Psoas muscle (tissue), 8 donors: ENCODE results near the gene TAGLN. TPM values are rescaled to one million over a fixed set of nuclear protein-coding genes. Genes with fewer than 3 reads are reported as not detected.

Experiments
- ATAC-seq, 4 donors: fragments of 200-7000 bp; cut with Tn5 transposase; one replicate each; pipeline ENCODE4 v1.9.1; 2020; ENCODE audit warnings: moderate library complexity in 3 of 4, mild to moderate bottlenecking in 2 of 4
- DNase-seq, 2 donors: peaks; one replicate each; pipeline ENCODE4 v3.0.0-alpha.2; 2020
- H3K27ac ChIP-seq: fragments of 200-600 bp; one replicate; pipeline ENCODE4 v1.8.0; 2022
- H3K27me3 ChIP-seq, 3 donors: fragments of 200-600 bp in 1 of 3; one replicate each; pipeline versions ENCODE4 v1.6.1 to v1.8.0; 2013 to 2022; ENCODE audit warnings: low read length in 2 of 3, mild to moderate bottlenecking in 2 of 3, moderate library complexity in 1 of 3; ENCODE audit not compliant: insufficient read depth in 3 of 3
- H3K36me3 ChIP-seq, 2 donors: fragments of 200-600 bp in 1 of 2; one replicate each; pipeline versions ENCODE4 v1.6.1 to v1.8.0; 2013 to 2022; ENCODE audit warnings: low read depth in 1 of 2, mild to moderate bottlenecking in 1 of 2, moderate library complexity in 1 of 2; ENCODE audit not compliant: insufficient read depth in 1 of 2
- H3K4me1 ChIP-seq: fragments of 200-600 bp; one replicate; pipeline ENCODE4 v1.8.0; 2022
- H3K4me3 ChIP-seq: fragments of 200-600 bp; one replicate; pipeline ENCODE4 v1.8.0; 2022; ENCODE audit warnings: mild to moderate bottlenecking
- H3K9me3 ChIP-seq: fragments of 200-600 bp; one replicate; pipeline ENCODE4 v1.8.0; 2022
- CTCF ChIP-seq: fragments of 200-600 bp; IDR thresholded peaks from one replicate; pipeline ENCODE4 v1.8.0; 2022; ENCODE audit warnings: antibody characterized with exemption
- WGBS, 3 donors: extraction: QIAGEN DNeasy Blood & Tissue Kit; methylation state at CpG; one replicate each; pipeline versions ENCODE4 v1.1.6 to v1.1.7; 2013; 5-methylcytosine and 5-hydroxymethylcytosine counted together
- intact Hi-C, 2 donors: fragments of 100-400 bp; cut with DNase I; formaldehyde crosslinking; loops; one replicate each; pipeline versions ENCODE4 v1.11.0 to v1.14.2; 2022
- polyA plus RNA-seq, 3 donors: library from polyadenylated mRNA; stranded (reverse); fragments of 200-250 nt; gene quantifications; one replicate each; pipeline ENCODE4 v1.2.3, GENCODE V29; 2013
- total RNA-seq, 4 donors: library from RNA; stranded (reverse); fragmentation: NEBNext Ultra II Directional in 2 of 4; extraction: Animal tissue kit (Norgen Biotek cat#: 25700) in 2 of 4; gene quantifications; one replicate each; pipeline versions ENCODE4 v1.2.1 to v1.2.4, GENCODE V29; 2021 to 2023
- donor health status: healthy with polysubstance abuse.
- donor health status: DM: no; HTN: no; CAD: no; lungs with moderate emphysema.
- donor health status: Bipolar disorder and iron deficiency.
- donor health status: healthy.
- donor health status: DM: yes; HTN: yes; CAD: no.
- donor health status: DM: no; HTN: no; CAD: no.
- donor health status: DM: no; HTN: no; CAD: no.
- donor health status: DM: yes; HTN: yes; CAD: no.

TAGLN gene
- total and polyA plus RNA-seq, 7 donors, result 36.2 to 140 (median 73.0) TPM

DNA sequence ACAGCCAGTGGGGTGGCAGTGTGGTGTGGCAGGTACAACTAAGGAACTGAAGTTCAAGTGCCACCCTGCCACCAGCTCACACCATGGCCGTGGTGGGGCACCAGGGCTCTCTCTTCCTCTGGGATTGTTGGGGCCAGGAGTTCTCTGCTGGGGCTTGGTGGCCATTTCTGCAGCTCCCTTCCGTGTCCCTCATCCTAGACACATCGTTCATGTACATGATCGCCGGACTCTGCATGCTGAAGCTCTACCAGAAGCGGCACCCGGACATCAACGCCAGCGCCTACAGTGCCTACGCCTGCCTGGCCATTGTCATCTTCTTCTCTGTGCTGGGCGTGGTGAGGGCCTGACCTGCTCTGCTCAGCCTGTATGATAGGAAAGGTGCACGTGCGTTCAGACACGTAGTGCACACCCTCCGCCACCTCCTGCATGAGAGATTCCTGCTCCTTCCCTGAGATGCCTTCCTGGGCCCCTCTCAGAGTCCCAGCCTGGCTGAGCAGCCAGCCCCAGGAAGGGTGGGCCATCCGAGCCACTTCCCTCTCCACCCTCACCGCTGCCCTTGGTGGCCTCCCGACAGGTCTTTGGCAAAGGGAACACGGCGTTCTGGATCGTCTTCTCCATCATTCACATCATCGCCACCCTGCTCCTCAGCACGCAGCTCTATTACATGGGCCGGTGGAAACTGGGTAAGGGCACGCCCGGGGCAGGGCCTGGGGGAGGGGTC is 7.3 kb upstream of the TAGLN start:
- Histone ChIP-seq H3K27me3 (no peaks in the 10 kb centered on the region), H3K4me3 (no peak overlapping the region), H3K9me3 (no peaks in the 10 kb centered on the region), H3K4me1 (no peaks in the 10 kb centered on the region), H3K36me3 (peaks cover 0 to 85% of the 10 kb centered on the region in 2 donors), H3K27ac (no peak overlapping the region)
- 90 to 95% (median 92%) methylated on average over 26 of the region's 26 CpGs for WGBS, 3 donors
- ATAC-seq, result no peak
- no peak for TF ChIP-seq CTCF
- intact Hi-C loops, result no loop called here
- DNase-seq, result peak in 1 of 2 donors; percentile 28

DNA sequence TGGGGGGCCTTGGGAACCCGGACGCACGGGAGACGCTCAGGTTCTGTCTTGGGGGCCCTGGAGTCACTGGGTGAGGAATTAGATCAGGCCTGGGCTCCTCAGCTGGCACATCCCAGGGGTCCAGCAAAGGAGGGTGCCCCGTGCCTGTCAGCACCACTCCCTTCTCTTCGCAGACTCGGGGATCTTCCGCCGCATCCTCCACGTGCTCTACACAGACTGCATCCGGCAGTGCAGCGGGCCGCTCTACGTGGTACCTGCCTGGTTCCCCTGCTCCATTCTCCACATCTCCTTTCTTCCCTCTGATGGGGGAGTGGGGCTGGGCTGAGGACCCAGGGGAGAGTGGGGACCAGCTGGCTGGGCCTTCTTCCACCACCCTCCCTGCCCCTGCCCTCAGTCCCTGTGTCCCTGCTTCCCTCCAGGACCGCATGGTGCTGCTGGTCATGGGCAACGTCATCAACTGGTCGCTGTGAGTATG is 6.7 kb upstream of the TAGLN start:
- H3K27me3 ChIP-seq, result no peaks in the 10 kb centered on the region
- no peak overlapping the region for H3K4me3 ChIP-seq
- H3K9me3 ChIP-seq, result no peaks in the 10 kb centered on the region
- ATAC-seq, result no peak
- intact Hi-C loops, result no loop called here
- H3K27ac ChIP-seq, result no peak overlapping the region
- DNase-seq, result peak in 1 of 2 donors; percentile 44
- no peak for TF ChIP-seq CTCF
- H3K4me1 ChIP-seq, result no peaks in the 10 kb centered on the region
- WGBS, 3 donors, result 88 to 94% (median 92%) methylated on average over 13 to 17 of the region's 17 CpGs
- H3K36me3 ChIP-seq, result peaks cover 0 to 82% of the 10 kb centered on the region in 2 donors

- Histone ChIP-seq H3K9me3 (no peaks in the 10 kb centered on the region), H3K36me3 (peaks cover 0 to 73% of the 10 kb centered on the region in 2 donors), H3K4me3 (no peak overlapping the region), H3K4me1 (no peaks in the 10 kb centered on the region), H3K27ac (no peak overlapping the region), H3K27me3 (no peaks in the 10 kb centered on the region)
- ATAC-seq, result no peak
- intact Hi-C loops, result no loop called here
- DNase-seq, result peak in 1 of 2 donors; percentile 27
- no peak for TF ChIP-seq CTCF
- WGBS, 3 donors, result 91 to 95% (median 94%) methylated on average over 14 to 15 of the region's 15 CpGs
These were observed 5.8 kb upstream of the TAGLN start for GRCh38 chr11:117193130-117194020.

DNA sequence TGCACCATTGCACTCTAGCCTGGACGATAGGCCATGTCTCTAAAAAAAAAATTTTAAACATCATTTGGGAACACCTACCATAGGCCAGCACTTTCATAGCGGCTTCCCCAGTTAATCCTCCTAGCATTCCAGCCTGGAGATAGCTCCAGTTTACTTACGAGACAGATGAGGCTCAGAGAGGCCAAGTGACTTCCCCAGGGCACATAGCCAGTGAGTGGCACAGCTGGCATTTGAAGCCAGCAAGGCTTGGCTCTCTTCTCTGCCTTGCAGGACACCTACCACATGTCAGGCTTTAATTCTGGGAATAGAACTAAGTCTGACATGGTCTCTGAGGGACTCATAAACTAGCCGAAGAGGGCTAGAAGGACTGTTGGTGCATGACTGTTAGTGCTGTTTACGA is 4.9 kb upstream of the TAGLN start:
- H3K4me3 ChIP-seq, result no peak overlapping the region
- peak; percentile 36 to 85 (median 54) for ATAC-seq
- 31 to 62% (median 32%) methylated on average over 5 of the region's 5 CpGs for WGBS, 3 donors
- intact Hi-C loops, result no loop called here
- H3K4me1 ChIP-seq, result no peaks in the 10 kb centered on the region
- peaks cover 0 to 64% of the 10 kb centered on the region in 2 donors for H3K36me3 ChIP-seq
- no peaks in the 10 kb centered on the region for H3K9me3 ChIP-seq
- H3K27ac ChIP-seq, result no peak overlapping the region
- no peaks in the 10 kb centered on the region for H3K27me3 ChIP-seq
- peak in 1 of 2 donors; percentile 56 for DNase-seq
- no peak for TF ChIP-seq CTCF
